K562 (cell line): ENCODE measurements around the gene IL27RA. TPM values are rescaled to one million over a fixed set of nuclear protein-coding genes. Genes with fewer than 3 reads are reported as not detected.

ENCODE experiments used
- EP300 ChIP-seq: IDR thresholded peaks from 2 replicates; pipeline ENCODE4 v1.6.1; 2012; ENCODE audit warnings: low read length, improper control_type of control experiment
- RAD21 ChIP-seq, 2 experiments: fragments of 250-450 bp in 1 of 2; fragments of 450-650 bp in 1 of 2; sonication (Bioruptor Pico) in 1 of 2; formaldehyde crosslinking in 1 of 2; IDR thresholded peaks in 1 of 2; conservative IDR thresholded peaks in 1 of 2; 2 replicates each; pipeline versions ENCODE4 v1.4.0 to v1.8.0; 2020 to 2022; ENCODE audit warnings: mild to moderate bottlenecking in 2 of 2, moderate library complexity in 1 of 2
- polyA plus RNA-seq, 8 experiments: library from polyadenylated mRNA; depleted of rRNA in 4 of 8; stranded (reverse) in 5 of 8; unstranded in 3 of 8; fragments of >200 nt; fragmentation: Nextera tagmentation in 2 of 8; fragmentation: Illumina TruSeq in 1 of 8; extraction: Ambion mirVana in 2 of 8; extraction: Trizol in 1 of 8; gene quantifications; 2 replicates each; pipeline versions ENCODE4 v1.2.1 to v1.2.3, GENCODE V29; 2011 to 2014; ENCODE audit warnings: inconsistent platforms in 1 of 8, missing spikeins in 1 of 8
- total RNA-seq, 7 experiments: library from RNA; depleted of rRNA in 6 of 7; stranded (reverse); fragments of >200 nt in 6 of 7; fragmentation: Illumina TruSeq in 2 of 7; extraction: Trizol in 2 of 7; gene quantifications; 2 replicates each; pipeline versions ENCODE4 v1.2.1 to v1.2.3, GENCODE V29; 2011 to 2021; ENCODE audit warnings: low replicate concordance in 1 of 7
- TF ChIP-seq, protein P1 (sequence below): fragments of 200-600 bp; sonication (generic); IDR thresholded peaks from one replicate; pipeline ENCODE4 v1.6.1; 2012; ENCODE audit warnings: mild to moderate bottlenecking, low read depth, low read length, inconsistent platforms
- TF ChIP-seq, protein P2 (sequence below): fragments of 250-450 bp; sonication (Bioruptor Pico); IDR thresholded peaks from 2 replicates; pipeline ENCODE4 v1.8.0; 2022; ENCODE audit warnings: moderate library complexity, mild to moderate bottlenecking, inconsistent platforms
- TF ChIP-seq, protein P3 (sequence below): conservative IDR thresholded peaks from 2 replicates; pipeline ENCODE4 v1.6.1; 2011; ENCODE audit warnings: low read depth, mild to moderate bottlenecking, low read length; ENCODE audit not compliant: control insufficient read depth
- TF ChIP-seq, protein P4 (sequence below), 2 experiments: fragments of 450-650 bp; IDR thresholded peaks; 2 replicates each; pipeline ENCODE4 v1.6.1; 2018; ENCODE audit warnings: mild to moderate bottlenecking in 2 of 2, low read depth in 1 of 2; ENCODE audit not compliant: partially characterized antibody in 2 of 2

IL27RA gene
- total and polyA plus RNA-seq, 9 of the 15 experiments (the other 6 are each of a cell fraction or from before 2014, with no cell fraction given): 1.9 to 15.9 (median 12.0) TPM

DNA sequence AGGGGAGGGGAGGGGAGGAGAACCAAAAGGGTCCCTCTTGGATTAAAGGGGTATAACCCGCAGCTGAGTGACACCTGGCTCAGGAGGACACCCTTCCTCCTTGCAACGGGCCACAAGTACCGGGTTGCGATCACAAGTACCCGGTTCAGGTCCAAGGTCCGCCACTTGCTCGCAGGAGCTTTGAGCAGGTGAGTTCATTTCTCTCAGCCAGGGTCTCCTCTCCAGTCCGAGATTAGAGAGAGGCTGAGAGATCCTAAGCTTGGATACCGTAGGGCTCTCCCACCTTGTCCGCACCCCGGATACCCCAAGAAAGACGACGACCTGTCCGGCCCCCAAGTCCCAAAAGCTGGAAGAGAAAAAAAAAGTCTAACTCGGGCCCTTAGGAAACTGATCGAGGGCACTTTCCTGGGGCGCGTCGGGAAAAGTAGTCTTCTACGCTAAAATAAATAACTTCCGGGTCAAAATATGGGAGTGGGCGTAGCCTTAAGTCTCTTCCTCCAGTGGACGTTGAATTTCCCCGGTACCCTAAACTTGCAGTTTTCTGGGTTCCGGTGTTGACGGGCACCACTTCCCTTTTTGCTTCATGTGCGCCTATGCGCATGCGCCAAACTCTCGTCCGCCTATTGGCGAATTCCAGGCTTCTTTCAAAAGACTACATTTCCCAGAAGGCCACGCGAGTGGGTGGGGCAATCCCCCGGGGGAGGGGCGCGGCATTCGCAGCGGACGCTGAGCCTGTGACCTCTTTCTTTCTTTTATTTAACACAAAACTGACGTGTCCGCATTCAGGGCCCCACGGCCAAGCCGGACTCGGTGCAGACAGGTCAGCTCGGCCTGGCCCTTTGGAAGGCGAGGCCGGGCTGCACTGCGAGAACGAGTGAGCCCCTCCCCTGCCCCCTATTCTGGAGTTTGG is 49.6 kb downstream of the IL27RA start (continued):
- TF ChIP-seq, protein P1, sequence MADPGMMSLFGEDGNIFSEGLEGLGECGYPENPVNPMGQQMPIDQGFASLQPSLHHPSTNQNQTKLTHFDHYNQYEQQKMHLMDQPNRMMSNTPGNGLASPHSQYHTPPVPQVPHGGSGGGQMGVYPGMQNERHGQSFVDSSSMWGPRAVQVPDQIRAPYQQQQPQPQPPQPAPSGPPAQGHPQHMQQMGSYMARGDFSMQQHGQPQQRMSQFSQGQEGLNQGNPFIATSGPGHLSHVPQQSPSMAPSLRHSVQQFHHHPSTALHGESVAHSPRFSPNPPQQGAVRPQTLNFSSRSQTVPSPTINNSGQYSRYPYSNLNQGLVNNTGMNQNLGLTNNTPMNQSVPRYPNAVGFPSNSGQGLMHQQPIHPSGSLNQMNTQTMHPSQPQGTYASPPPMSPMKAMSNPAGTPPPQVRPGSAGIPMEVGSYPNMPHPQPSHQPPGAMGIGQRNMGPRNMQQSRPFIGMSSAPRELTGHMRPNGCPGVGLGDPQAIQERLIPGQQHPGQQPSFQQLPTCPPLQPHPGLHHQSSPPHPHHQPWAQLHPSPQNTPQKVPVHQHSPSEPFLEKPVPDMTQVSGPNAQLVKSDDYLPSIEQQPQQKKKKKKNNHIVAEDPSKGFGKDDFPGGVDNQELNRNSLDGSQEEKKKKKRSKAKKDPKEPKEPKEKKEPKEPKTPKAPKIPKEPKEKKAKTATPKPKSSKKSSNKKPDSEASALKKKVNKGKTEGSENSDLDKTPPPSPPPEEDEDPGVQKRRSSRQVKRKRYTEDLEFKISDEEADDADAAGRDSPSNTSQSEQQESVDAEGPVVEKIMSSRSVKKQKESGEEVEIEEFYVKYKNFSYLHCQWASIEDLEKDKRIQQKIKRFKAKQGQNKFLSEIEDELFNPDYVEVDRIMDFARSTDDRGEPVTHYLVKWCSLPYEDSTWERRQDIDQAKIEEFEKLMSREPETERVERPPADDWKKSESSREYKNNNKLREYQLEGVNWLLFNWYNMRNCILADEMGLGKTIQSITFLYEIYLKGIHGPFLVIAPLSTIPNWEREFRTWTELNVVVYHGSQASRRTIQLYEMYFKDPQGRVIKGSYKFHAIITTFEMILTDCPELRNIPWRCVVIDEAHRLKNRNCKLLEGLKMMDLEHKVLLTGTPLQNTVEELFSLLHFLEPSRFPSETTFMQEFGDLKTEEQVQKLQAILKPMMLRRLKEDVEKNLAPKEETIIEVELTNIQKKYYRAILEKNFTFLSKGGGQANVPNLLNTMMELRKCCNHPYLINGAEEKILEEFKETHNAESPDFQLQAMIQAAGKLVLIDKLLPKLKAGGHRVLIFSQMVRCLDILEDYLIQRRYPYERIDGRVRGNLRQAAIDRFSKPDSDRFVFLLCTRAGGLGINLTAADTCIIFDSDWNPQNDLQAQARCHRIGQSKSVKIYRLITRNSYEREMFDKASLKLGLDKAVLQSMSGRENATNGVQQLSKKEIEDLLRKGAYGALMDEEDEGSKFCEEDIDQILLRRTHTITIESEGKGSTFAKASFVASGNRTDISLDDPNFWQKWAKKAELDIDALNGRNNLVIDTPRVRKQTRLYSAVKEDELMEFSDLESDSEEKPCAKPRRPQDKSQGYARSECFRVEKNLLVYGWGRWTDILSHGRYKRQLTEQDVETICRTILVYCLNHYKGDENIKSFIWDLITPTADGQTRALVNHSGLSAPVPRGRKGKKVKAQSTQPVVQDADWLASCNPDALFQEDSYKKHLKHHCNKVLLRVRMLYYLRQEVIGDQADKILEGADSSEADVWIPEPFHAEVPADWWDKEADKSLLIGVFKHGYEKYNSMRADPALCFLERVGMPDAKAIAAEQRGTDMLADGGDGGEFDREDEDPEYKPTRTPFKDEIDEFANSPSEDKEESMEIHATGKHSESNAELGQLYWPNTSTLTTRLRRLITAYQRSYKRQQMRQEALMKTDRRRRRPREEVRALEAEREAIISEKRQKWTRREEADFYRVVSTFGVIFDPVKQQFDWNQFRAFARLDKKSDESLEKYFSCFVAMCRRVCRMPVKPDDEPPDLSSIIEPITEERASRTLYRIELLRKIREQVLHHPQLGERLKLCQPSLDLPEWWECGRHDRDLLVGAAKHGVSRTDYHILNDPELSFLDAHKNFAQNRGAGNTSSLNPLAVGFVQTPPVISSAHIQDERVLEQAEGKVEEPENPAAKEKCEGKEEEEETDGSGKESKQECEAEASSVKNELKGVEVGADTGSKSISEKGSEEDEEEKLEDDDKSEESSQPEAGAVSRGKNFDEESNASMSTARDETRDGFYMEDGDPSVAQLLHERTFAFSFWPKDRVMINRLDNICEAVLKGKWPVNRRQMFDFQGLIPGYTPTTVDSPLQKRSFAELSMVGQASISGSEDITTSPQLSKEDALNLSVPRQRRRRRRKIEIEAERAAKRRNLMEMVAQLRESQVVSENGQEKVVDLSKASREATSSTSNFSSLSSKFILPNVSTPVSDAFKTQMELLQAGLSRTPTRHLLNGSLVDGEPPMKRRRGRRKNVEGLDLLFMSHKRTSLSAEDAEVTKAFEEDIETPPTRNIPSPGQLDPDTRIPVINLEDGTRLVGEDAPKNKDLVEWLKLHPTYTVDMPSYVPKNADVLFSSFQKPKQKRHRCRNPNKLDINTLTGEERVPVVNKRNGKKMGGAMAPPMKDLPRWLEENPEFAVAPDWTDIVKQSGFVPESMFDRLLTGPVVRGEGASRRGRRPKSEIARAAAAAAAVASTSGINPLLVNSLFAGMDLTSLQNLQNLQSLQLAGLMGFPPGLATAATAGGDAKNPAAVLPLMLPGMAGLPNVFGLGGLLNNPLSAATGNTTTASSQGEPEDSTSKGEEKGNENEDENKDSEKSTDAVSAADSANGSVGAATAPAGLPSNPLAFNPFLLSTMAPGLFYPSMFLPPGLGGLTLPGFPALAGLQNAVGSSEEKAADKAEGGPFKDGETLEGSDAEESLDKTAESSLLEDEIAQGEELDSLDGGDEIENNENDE: no peak
- TF ChIP-seq RAD21 (CRISPR knock-in tag; conservative IDR thresholded peaks at IDR 0.05 in 1 of 2, IDR thresholded peaks at IDR 0.05 in 1 of 2) (no peak), EP300 (no peak; the same call in 1 of the 2 replicates)
- TF ChIP-seq, protein P2, sequence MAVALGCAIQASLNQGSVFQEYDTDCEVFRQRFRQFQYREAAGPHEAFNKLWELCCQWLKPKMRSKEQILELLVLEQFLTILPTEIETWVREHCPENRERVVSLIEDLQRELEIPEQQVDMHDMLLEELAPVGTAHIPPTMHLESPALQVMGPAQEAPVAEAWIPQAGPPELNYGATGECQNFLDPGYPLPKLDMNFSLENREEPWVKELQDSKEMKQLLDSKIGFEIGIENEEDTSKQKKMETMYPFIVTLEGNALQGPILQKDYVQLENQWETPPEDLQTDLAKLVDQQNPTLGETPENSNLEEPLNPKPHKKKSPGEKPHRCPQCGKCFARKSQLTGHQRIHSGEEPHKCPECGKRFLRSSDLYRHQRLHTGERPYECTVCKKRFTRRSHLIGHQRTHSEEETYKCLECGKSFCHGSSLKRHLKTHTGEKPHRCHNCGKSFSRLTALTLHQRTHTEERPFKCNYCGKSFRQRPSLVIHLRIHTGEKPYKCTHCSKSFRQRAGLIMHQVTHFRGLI (CRISPR knock-in tag): no peak
- TF ChIP-seq, protein P3, sequence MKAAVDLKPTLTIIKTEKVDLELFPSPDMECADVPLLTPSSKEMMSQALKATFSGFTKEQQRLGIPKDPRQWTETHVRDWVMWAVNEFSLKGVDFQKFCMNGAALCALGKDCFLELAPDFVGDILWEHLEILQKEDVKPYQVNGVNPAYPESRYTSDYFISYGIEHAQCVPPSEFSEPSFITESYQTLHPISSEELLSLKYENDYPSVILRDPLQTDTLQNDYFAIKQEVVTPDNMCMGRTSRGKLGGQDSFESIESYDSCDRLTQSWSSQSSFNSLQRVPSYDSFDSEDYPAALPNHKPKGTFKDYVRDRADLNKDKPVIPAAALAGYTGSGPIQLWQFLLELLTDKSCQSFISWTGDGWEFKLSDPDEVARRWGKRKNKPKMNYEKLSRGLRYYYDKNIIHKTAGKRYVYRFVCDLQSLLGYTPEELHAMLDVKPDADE: peak; percentile 97
- TF ChIP-seq, protein P4, sequence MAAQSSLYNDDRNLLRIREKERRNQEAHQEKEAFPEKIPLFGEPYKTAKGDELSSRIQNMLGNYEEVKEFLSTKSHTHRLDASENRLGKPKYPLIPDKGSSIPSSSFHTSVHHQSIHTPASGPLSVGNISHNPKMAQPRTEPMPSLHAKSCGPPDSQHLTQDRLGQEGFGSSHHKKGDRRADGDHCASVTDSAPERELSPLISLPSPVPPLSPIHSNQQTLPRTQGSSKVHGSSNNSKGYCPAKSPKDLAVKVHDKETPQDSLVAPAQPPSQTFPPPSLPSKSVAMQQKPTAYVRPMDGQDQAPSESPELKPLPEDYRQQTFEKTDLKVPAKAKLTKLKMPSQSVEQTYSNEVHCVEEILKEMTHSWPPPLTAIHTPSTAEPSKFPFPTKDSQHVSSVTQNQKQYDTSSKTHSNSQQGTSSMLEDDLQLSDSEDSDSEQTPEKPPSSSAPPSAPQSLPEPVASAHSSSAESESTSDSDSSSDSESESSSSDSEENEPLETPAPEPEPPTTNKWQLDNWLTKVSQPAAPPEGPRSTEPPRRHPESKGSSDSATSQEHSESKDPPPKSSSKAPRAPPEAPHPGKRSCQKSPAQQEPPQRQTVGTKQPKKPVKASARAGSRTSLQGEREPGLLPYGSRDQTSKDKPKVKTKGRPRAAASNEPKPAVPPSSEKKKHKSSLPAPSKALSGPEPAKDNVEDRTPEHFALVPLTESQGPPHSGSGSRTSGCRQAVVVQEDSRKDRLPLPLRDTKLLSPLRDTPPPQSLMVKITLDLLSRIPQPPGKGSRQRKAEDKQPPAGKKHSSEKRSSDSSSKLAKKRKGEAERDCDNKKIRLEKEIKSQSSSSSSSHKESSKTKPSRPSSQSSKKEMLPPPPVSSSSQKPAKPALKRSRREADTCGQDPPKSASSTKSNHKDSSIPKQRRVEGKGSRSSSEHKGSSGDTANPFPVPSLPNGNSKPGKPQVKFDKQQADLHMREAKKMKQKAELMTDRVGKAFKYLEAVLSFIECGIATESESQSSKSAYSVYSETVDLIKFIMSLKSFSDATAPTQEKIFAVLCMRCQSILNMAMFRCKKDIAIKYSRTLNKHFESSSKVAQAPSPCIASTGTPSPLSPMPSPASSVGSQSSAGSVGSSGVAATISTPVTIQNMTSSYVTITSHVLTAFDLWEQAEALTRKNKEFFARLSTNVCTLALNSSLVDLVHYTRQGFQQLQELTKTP (IDR thresholded peaks at IDR 0.05; ENCODE audit: low read depth in 1 of 2, partially characterized antibody in 2 of 2): peak in 1 of 2 experiments; percentile 91
